ENCODE measurements around the gene RPL36. TPM values are rescaled to one million over a fixed set of nuclear protein-coding genes. Genes with fewer than 3 reads are reported as not detected.
"Not testable (repeated sequence)": the region's sequence is repeated elsewhere in the genome, so short reads cannot be mapped to it uniquely, and the experiment has no call there.

RPL36 gene
- total and polyA plus RNA-seq, 7 donors, result 440 to 814 (median 572) TPM

DNA sequence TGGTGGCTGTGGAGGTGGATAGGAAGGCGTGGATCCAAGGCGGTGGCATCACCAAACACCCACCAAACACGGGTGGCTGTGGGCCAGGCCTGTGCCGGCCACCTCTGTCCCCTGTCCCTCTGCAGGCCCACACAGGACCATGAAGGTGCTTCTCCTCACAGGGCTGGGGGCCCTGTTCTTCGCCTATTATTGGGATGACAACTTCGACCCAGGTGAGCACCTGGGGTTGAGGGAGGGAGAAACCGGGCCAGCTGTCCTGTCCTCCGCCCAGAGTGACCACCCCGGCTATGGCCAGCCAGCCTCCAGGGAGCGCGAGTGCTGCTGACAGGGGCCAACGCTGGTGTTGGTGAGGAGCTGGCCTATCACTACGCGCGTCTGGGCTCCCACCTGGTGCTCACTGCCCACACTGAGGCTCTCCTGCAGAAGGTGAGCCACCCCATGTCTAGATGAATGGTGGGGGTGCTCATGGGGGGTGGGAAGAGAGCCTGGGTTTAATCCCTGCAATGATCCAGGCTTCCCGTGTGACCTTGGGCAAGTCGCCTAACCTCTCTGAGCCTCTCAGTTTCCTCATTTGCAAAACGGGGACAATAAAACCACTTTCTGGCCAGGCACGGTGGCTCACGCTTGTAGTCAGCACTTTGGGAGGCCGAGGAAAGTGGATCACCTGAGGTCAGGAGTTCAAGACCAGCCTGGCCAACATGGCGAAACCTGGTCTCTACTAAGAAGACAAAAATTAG, 5.2 kb upstream of the RPL36 start:
- no peak for TF ChIP-seq CTCF (IDR thresholded peaks at IDR 0.05)
- no peak for DNase-seq
- H3K9me3 ChIP-seq, result no peaks in the 10 kb centered on the region
- no peak for ATAC-seq
- no peak overlapping the region for H3K4me3 ChIP-seq
- peaks cover 8% of the 10 kb centered on the region for H3K4me1 ChIP-seq
- no peaks in the 10 kb centered on the region for H3K36me3 ChIP-seq (ENCODE audit: insufficient read depth in 1 of 2, low read depth in 1 of 2)
- 85 to 89% (median 89%) methylated on average over 20 to 22 of the region's 22 CpGs for WGBS, 3 donors
- no peaks in the 10 kb centered on the region for H3K27me3 ChIP-seq (ENCODE audit: insufficient read depth in 3 of 3, low read length in 2 of 3)
- intact Hi-C loops (cut with DNase I), result loop anchor here in 1 of 2 donors (10.0 kb wide), 2 partner anchors 60 to 690 kb away; partner anchors contain the start of genes ALKBH7, PSPN, SAFB and SAFB2
- H3K27ac ChIP-seq, result no peak overlapping the region

GRCh38 chr19:5686326-5686646, 3.8 kb upstream of the RPL36 start:
- Histone ChIP-seq H3K27me3 (ENCODE audit: insufficient read depth in 3 of 3, low read length in 2 of 3) (no peaks in the 10 kb centered on the region), H3K4me3 (peak overlapping the region; percentile 76), H3K4me1 (peaks cover 5% of the 10 kb centered on the region), H3K27ac (peak overlapping the region; percentile 91), H3K36me3 (ENCODE audit: insufficient read depth in 1 of 2, low read depth in 1 of 2) (no peaks in the 10 kb centered on the region), H3K9me3 (no peaks in the 10 kb centered on the region)
- no peak for TF ChIP-seq CTCF (IDR thresholded peaks at IDR 0.05)
- ATAC-seq (peak in 2 of 4 donors; percentile 46 to 48), DNase-seq (no peak)
- 28 to 39% (median 33%) methylated on average over 16 of the region's 16 CpGs for WGBS, 3 donors
- intact Hi-C loops (cut with DNase I), result loop anchor here in 1 of 2 donors (10.0 kb wide), 2 partner anchors 61 to 689 kb away; partner anchors contain the start of genes ALKBH7, PSPN, SAFB and SAFB2

DNA sequence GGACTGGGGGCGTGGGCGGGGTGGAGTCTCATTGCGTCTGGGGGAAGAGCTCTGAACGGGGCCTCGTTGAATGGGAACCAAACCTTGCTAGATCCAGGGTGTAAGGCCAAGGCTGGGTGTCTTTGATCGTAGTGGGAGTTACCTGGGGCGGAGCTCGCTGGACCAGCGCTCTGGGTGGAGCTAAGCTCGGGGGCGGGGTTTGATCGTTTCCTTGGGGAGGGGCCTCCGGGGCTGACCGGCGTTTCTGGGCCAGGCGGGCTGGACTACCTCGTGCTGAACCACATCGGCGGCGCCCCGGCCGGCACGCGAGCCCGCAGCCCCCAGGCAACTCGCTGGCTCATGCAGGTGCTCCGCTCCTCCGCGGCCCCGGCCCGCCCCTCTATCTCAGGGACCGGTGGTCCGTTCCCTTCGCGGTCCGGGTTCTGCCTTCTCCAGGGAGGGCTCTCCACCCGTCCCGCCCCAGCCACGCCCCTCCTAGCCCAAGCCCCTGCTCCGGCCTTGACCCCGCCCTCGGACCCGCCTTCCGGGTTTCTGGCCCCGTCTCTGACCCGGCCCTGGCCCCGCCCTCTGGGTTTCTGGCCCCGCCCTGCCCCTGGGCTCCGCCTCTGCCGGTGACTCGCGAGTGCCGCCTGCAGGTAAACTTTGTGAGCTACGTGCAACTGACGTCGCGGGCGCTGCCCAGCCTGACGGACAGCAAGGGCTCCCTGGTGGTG, 3.3 kb upstream of the RPL36 start:
- peak overlapping the region; percentile 76 for H3K4me3 ChIP-seq
- 1% methylated on average over 44 to 59 of the region's 59 CpGs for WGBS, 3 donors
- intact Hi-C loops (cut with DNase I), result loop anchor here in 1 of 2 donors (10.0 kb wide), 2 partner anchors 62 to 688 kb away; partner anchors contain the start of genes ALKBH7, PSPN, SAFB and SAFB2
- ATAC-seq, result peak; percentile 81 to 86 (median 84)
- no peaks in the 10 kb centered on the region for H3K27me3 ChIP-seq (ENCODE audit: insufficient read depth in 3 of 3, low read length in 2 of 3)
- peaks cover 10% of the 10 kb centered on the region for H3K4me1 ChIP-seq
- H3K27ac ChIP-seq, result peak overlapping the region; percentile 91
- DNase-seq, result peak; percentile 99
- TF ChIP-seq CTCF (IDR thresholded peaks at IDR 0.05), result peak; percentile 71
- peaks cover 2 to 3% of the 10 kb centered on the region in 2 donors for H3K36me3 ChIP-seq (ENCODE audit: insufficient read depth in 1 of 2, low read depth in 1 of 2)
- no peaks in the 10 kb centered on the region for H3K9me3 ChIP-seq

DNA sequence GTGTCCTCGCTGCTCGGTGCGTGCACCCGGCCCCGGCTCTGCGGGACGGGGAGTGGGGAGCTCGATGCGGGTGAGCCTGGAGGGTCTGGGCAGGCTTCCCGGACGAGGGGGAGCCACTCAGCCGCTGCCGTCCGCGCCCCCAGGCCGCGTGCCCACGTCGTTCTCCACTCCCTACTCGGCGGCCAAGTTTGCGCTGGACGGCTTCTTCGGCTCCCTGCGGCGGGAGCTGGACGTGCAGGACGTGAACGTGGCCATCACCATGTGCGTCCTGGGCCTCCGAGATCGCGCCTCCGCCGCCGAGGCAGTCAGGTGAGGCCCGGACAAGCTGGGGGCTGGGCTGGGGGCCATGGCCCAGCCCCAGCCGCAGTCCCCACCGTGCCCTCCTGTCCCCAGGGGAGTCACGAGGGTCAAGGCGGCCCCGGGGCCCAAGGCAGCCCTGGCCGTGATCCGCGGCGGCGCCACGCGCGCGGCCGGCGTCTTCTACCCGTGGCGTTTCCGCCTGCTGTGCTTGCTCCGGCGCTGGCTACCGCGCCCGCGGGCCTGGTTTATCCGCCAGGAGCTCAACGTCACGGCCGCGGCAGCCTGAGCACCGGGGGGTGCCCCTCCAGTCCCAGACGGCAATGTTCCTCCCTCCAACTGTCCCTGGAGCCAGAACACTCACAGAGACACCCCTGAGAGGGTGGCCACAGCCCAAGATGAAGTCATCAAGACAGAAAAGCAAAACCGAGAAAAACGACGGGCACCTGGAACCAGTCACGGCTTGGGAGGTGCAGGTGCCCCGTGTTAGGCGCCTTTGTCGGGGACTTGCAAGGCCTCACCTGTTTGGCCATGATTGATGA, 2.5 kb upstream of the RPL36 start:
- DNase-seq, result peak in 1 of 2 donors; percentile 48
- H3K9me3 ChIP-seq, result no peaks in the 10 kb centered on the region
- intact Hi-C loops (cut with DNase I), result loop anchor here in 1 of 2 donors (10.0 kb wide), 2 partner anchors 63 to 687 kb away; partner anchors contain the start of genes ALKBH7, PSPN, SAFB and SAFB2

GRCh38 chr19:5688262-5688881, 1.7 kb upstream of the RPL36 start:
- not testable (repeated sequence) for ATAC-seq; H3K9me3 ChIP-seq; DNase-seq; H3K4me3 ChIP-seq; H3K27ac ChIP-seq; H3K27me3 ChIP-seq (ENCODE audit: insufficient read depth in 3 of 3, low read length in 2 of 3)
- intact Hi-C loops (cut with DNase I), result loop anchor here in 1 of 2 donors (10.0 kb wide), 2 partner anchors 64 to 686 kb away; partner anchors contain the start of genes ALKBH7, PSPN, SAFB and SAFB2
- H3K36me3 ChIP-seq (ENCODE audit: insufficient read depth in 1 of 2, low read depth in 1 of 2), result peaks cover 2 to 19% of the 10 kb centered on the region in 2 donors
- 92 to 94% (median 93%) methylated on average over 13 of the region's 13 CpGs for WGBS, 3 donors
- peaks cover 15% of the 10 kb centered on the region for H3K4me1 ChIP-seq

More for the DNA sequence above, 2.5 kb upstream of the RPL36 start:
- no peaks in the 10 kb centered on the region for H3K27me3 ChIP-seq (ENCODE audit: insufficient read depth in 3 of 3, low read length in 2 of 3)
- peak overlapping the region; percentile 91 for H3K27ac ChIP-seq
- H3K36me3 ChIP-seq (ENCODE audit: insufficient read depth in 1 of 2, low read depth in 1 of 2), result peaks cover 2 to 11% of the 10 kb centered on the region in 2 donors
- H3K4me3 ChIP-seq, result peak overlapping the region; percentile 76
- no peak for TF ChIP-seq CTCF (IDR thresholded peaks at IDR 0.05)
- ATAC-seq, result no peak
- WGBS, 3 donors, result 47 to 65% (median 54%) methylated on average over 54 to 76 of the region's 76 CpGs
- peaks cover 15% of the 10 kb centered on the region for H3K4me1 ChIP-seq
